ENCODE data around the gene CCNK.

Gene CCNK

DNA sequence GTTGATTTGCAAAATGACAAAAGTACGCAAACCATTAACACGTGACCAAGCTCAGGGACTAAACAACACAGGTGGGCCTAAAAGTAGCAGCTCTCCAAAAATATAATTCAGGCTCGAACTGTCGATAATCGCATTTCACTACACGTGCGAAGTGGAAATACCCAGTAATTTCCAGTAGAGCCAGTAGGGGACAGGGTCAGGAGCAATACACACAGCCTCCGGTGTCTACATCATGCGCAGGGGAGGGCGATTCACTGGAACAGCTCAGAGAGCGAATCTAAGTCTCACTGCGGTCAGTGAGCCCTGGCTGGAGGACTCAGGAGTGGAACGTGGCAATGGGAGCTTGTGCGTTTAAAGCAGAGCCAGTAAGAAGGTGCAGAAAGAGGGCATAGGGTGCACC lies 40.9 kb upstream of the CCNK start:
- DNase-seq (ENCODE audit: low read depth): no peak
- TF ChIP-seq MYC (IDR thresholded peaks at IDR 0.05; ENCODE audit: low read depth, low read length) (no peak), POLR2A (IDR thresholded peaks at IDR 0.05; ENCODE audit: extremely low read depth, insufficient read length) (no peak)
- TF ChIP-seq, protein P1, sequence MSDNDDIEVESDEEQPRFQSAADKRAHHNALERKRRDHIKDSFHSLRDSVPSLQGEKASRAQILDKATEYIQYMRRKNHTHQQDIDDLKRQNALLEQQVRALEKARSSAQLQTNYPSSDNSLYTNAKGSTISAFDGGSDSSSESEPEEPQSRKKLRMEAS (IDR thresholded peaks at IDR 0.05; ENCODE audit: low read depth, low read length): no peak
- TF ChIP-seq, protein P2, sequence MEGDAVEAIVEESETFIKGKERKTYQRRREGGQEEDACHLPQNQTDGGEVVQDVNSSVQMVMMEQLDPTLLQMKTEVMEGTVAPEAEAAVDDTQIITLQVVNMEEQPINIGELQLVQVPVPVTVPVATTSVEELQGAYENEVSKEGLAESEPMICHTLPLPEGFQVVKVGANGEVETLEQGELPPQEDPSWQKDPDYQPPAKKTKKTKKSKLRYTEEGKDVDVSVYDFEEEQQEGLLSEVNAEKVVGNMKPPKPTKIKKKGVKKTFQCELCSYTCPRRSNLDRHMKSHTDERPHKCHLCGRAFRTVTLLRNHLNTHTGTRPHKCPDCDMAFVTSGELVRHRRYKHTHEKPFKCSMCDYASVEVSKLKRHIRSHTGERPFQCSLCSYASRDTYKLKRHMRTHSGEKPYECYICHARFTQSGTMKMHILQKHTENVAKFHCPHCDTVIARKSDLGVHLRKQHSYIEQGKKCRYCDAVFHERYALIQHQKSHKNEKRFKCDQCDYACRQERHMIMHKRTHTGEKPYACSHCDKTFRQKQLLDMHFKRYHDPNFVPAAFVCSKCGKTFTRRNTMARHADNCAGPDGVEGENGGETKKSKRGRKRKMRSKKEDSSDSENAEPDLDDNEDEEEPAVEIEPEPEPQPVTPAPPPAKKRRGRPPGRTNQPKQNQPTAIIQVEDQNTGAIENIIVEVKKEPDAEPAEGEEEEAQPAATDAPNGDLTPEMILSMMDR (IDR thresholded peaks at IDR 0.05; ENCODE audit: low read depth, low read length): no peak
- no peak overlapping the region for H3K4me3 ChIP-seq (ENCODE audit: low read depth, low read length)

DNA sequence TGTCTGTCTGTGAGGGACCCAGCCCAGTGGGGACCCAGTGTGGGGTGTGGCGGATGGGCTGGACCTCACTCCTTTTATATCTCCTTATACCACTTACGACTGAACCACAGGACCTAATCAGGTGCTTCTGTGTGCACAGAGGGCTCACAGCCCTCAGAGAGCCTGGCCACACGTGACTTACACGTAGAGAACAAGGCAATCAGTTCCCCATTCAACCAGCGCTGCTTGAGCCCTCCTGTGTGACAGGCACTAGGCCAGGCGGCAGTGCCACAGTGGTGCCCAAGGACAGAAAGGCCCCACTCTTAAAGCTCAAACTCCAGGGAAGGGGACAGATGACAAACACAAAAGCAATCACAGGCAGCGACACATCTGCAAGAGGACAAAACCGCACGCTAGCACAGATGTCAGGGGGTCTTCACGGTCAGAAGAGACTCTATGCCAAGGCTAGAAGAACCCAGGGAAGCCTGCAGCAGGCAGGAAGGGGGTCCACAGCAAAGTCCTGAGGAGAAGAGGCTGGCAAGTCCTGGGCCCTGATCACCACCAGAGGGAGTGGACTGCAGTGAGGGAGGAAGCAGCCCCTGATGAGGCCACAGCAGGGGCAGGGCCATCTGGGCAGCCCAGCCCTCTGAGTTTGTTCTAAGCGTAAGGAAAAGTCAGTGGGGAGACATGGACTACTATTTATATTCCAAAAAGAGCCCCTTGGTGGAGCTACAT lies 39.9 kb upstream of the CCNK start:
- peak; percentile 6 for DNase-seq (ENCODE audit: low read depth)
- no peak overlapping the region for H3K4me3 ChIP-seq (ENCODE audit: low read depth, low read length)
- TF ChIP-seq, protein P1 (IDR thresholded peaks at IDR 0.05; ENCODE audit: low read depth, low read length): no peak
- TF ChIP-seq, protein P2 (IDR thresholded peaks at IDR 0.05; ENCODE audit: low read depth, low read length): peak; percentile 6

DNA sequence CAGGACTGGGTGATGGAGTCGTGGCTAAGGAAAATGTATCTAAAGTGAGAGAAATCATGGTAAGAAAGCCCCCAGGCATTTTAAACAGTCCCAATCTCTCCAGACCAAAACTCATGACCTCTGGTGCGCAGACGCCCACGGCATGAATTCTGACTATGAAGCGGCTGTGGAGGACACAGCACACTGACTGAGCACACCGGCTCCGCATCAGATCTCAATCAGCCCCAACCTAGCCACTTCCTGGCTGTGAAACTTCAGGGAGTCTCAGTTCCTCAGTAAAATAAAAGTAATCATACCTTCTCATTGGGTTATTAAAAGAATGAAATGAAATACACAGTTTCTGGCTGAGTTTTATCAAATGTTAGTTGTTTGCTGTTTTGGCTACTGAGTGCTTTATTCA lies 39.3 kb upstream of the CCNK start:
- H3K4me3 ChIP-seq (ENCODE audit: low read depth, low read length): no peak overlapping the region
- DNase-seq (ENCODE audit: low read depth): no peak
- TF ChIP-seq MYC (IDR thresholded peaks at IDR 0.05; ENCODE audit: low read depth, low read length) (no peak), POLR2A (IDR thresholded peaks at IDR 0.05; ENCODE audit: extremely low read depth, insufficient read length) (no peak)
- TF ChIP-seq, protein P1 (IDR thresholded peaks at IDR 0.05; ENCODE audit: low read depth, low read length): no peak
- TF ChIP-seq, protein P2 (IDR thresholded peaks at IDR 0.05; ENCODE audit: low read depth, low read length): no peak

DNA sequence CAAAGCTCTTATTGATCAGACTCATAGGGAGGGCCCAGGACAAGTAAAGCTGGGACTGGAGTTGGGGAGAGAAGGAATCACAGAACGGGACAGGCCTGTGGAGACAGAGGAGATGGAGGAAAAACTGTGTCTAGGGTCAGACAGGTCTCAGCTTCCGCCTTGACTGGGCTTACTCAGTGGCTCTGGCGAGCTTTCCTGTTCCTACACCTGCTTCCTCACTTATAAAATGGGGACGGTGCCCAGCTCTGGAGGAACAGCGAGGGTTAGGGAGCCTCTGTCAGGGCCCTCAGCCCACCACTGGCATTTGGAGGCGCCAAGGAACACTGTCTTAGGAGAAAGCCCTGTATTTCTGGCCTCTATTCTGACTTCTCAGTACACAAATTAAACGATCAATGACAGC lies 35.3 kb upstream of the CCNK start:
- DNase-seq (ENCODE audit: low read depth): no peak
- TF ChIP-seq MYC (IDR thresholded peaks at IDR 0.05; ENCODE audit: low read depth, low read length): no peak
- no peak overlapping the region for H3K4me3 ChIP-seq (ENCODE audit: low read depth, low read length)

DNA sequence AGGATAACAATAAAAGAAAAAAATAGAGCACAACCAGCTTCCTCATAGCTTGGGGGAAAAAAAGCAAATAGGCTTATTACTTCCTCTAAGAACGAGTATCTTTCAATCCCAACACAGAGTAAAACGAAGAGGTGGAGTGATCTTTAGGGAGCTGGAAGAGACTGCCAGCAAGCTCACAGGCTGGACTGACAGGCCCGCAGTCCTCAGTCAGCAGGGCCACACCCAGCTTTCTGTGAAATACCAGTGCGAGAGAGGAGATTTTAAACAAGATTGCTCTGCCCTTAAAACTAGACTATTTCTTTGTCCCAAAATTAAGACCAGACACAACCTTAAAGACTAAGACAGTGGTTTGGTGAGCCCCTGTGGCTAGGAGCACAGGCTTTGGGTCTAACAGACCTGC lies 33.5 kb upstream of the CCNK start:
- no peak overlapping the region for H3K4me3 ChIP-seq (ENCODE audit: low read depth, low read length)
- no peak for DNase-seq (ENCODE audit: low read depth)
- TF ChIP-seq POLR2A (IDR thresholded peaks at IDR 0.05; ENCODE audit: extremely low read depth, insufficient read length): no peak
- TF ChIP-seq, protein P1 (IDR thresholded peaks at IDR 0.05; ENCODE audit: low read depth, low read length): no peak
- TF ChIP-seq, protein P2 (IDR thresholded peaks at IDR 0.05; ENCODE audit: low read depth, low read length): no peak
- TF ChIP-seq MYC (IDR thresholded peaks at IDR 0.05; ENCODE audit: low read depth, low read length): no peak

DNA sequence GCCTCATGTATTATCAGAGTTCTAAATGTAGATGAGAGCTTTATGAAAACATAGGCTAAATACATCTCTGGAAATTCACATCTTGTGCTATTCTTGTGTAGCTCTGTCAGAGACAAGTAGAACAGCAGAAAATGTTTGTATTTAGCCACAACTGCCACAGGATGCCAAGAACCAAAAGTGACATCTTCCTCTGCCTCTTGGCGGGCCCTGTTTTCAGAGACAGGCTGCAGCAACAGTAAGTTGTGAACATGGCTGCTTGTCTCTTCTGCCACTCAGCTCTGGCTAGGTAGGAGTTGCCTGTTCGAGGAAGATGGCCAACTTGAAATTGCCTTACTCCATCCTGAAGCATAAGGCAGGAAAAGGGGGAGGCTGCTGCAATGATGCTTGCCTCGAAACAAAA lies 30.9 kb upstream of the CCNK start:
- no peak overlapping the region for H3K4me3 ChIP-seq (ENCODE audit: low read depth, low read length)
- TF ChIP-seq POLR2A (IDR thresholded peaks at IDR 0.05; ENCODE audit: extremely low read depth, insufficient read length) (no peak), MYC (IDR thresholded peaks at IDR 0.05; ENCODE audit: low read depth, low read length) (no peak)
- TF ChIP-seq, protein P1 (IDR thresholded peaks at IDR 0.05; ENCODE audit: low read depth, low read length): no peak
- TF ChIP-seq, protein P2 (IDR thresholded peaks at IDR 0.05; ENCODE audit: low read depth, low read length): no peak
- DNase-seq (ENCODE audit: low read depth): no peak

Measured in NB4 (cell line).